SK-N-SH (cell line): ENCODE results near the gene SPP2. TPM values are rescaled to one million over a fixed set of nuclear protein-coding genes. Genes with fewer than 3 reads are reported as not detected.

Experiments used
- CTCF ChIA-PET: fragments of 300-600, 350-600 bp; formaldehyde crosslinking; extraction: SDS; loops from one replicate; lab custom pipeline; 2021; lab: Yijun Ruan, JAX
- POLR2A ChIA-PET: fragments of 350-600 bp; sonication (Branson Sonifier 250); formaldehyde crosslinking; extraction: SDS; loops from one replicate; lab custom pipeline; 2020; ENCODE audit warnings: antibody characterized with exemption, inconsistent platforms; lab: Yijun Ruan, JAX
- DNase-seq: peaks from one replicate; pipeline ENCODE4 v3.0.0; 2012
- H2AFZ ChIP-seq: fragments of 200-600 bp; sonication (generic); 2 replicates; pipeline ENCODE4 v1.8.1; 2016; ENCODE audit warnings: antibody characterized with exemption, mild to moderate bottlenecking, low read depth
- H3F3A ChIP-seq: fragments of 200-600 bp; sonication (generic); replicated peaks from 2 replicates; pipeline ENCODE3; 2016; ENCODE audit warnings: antibody characterized with exemption, mild to moderate bottlenecking; ENCODE audit not compliant: insufficient read depth
- H3K27ac ChIP-seq, 2 experiments: fragments of 200-500 bp in 1 of 2; fragments of 200-600 bp in 1 of 2; sonication (Bioruptor generic) in 1 of 2; sonication (generic), shearing (Covaris generic) in 1 of 2; 2 replicates each; pipeline versions ENCODE4 v1.5.1 to v1.6.1; 2014 to 2016; ENCODE audit warnings: low read depth in 2 of 2, inconsistent platforms in 1 of 2, low read length in 1 of 2, mild to moderate bottlenecking in 1 of 2, mixed read lengths in 1 of 2
- H3K27me3 ChIP-seq: fragments of 200-600 bp; sonication (generic), shearing (Covaris generic); 2 replicates; pipeline ENCODE4 v1.6.1; 2016; ENCODE audit warnings: mixed run types; ENCODE audit not compliant: insufficient read depth
- H3K36me3 ChIP-seq, 2 experiments: fragments of 200-500 bp in 1 of 2; fragments of 200-600 bp in 1 of 2; sonication (Bioruptor generic) in 1 of 2; sonication (generic) in 1 of 2; replicated peaks in 1 of 2; 2 replicates each; pipeline versions ENCODE3 to v1.5.1; 2014 to 2016; ENCODE audit warnings: low read length in 1 of 2, mild to moderate bottlenecking in 1 of 2; ENCODE audit not compliant: insufficient read depth in 2 of 2, control insufficient read depth in 1 of 2
- H3K4me1 ChIP-seq, 2 experiments: fragments of 200-500 bp in 1 of 2; fragments of 200-600 bp in 1 of 2; sonication (Bioruptor generic) in 1 of 2; sonication (generic), shearing (Covaris generic) in 1 of 2; 2 replicates each; pipeline versions ENCODE4 v1.5.1 to v1.6.1; 2014 to 2016; ENCODE audit warnings: low read depth in 1 of 2, low read length in 1 of 2, mixed run types in 1 of 2; ENCODE audit not compliant: insufficient read depth in 2 of 2, control insufficient read depth in 1 of 2
- H3K4me2 ChIP-seq: fragments of 200-600 bp; sonication (generic), shearing (Covaris generic); 2 replicates; pipeline ENCODE4 v1.6.1; 2017; ENCODE audit warnings: mixed run types
- H3K4me3 ChIP-seq, 2 experiments: fragments of 200-500 bp in 1 of 2; fragments of 200-600 bp in 1 of 2; sonication (Bioruptor generic) in 1 of 2; sonication (generic), shearing (Covaris generic) in 1 of 2; 2 replicates each; pipeline versions ENCODE4 v1.5.1 to v1.8.1; 2014 to 2016; ENCODE audit warnings: low read depth in 2 of 2, inconsistent platforms in 1 of 2, low read length in 1 of 2, mild to moderate bottlenecking in 1 of 2, mixed read lengths in 1 of 2, moderate library complexity in 1 of 2
- H3K79me2 ChIP-seq: fragments of 200-600 bp; sonication (generic); 2 replicates; pipeline ENCODE4 v1.8.1; 2017; ENCODE audit warnings: mild to moderate bottlenecking; ENCODE audit not compliant: insufficient read depth
- H3K9ac ChIP-seq: fragments of 200-600 bp; sonication (generic); 2 replicates; pipeline ENCODE4 v1.6.1; 2017; ENCODE audit warnings: mixed run types
- H3K9me2 ChIP-seq: fragments of 200-600 bp; sonication (generic); 2 replicates; pipeline ENCODE4 v1.6.1; 2017; ENCODE audit warnings: mixed run types
- H3K9me3 ChIP-seq: fragments of 200-600 bp; sonication (generic); 2 replicates; pipeline ENCODE4 v1.6.1; 2017; ENCODE audit warnings: mixed run types, mild to moderate bottlenecking, moderate library complexity
- H4K20me1 ChIP-seq: fragments of 200-600 bp; sonication (generic); 2 replicates; pipeline ENCODE4 v1.6.1; 2017; ENCODE audit warnings: mild to moderate bottlenecking, mixed run types; ENCODE audit not compliant: insufficient read depth
- CHD2 ChIP-seq: fragments of 150-350 bp; IDR thresholded peaks from 2 replicates; pipeline ENCODE4 v1.6.1; 2018; ENCODE audit warnings: low read length; ENCODE audit not compliant: partially characterized antibody
- EP300 ChIP-seq, 2 experiments: IDR thresholded peaks; 2 replicates each; pipeline versions ENCODE4 v1.4.0 to v1.6.1; 2012; ENCODE audit warnings: borderline replicate concordance in 1 of 2, low read depth in 1 of 2, low read length in 1 of 2
- FOSL2 ChIP-seq: IDR thresholded peaks from 2 replicates; pipeline ENCODE4 v1.4.0; 2012; ENCODE audit warnings: low read depth, mild to moderate bottlenecking, moderate library complexity, borderline replicate concordance
- MEF2A ChIP-seq: IDR thresholded peaks from 2 replicates; pipeline ENCODE4 v1.4.0; 2012; ENCODE audit warnings: low read depth, borderline replicate concordance
- MXI1 ChIP-seq: IDR thresholded peaks from 2 replicates; pipeline ENCODE4 v1.6.1; 2012; ENCODE audit warnings: mild to moderate bottlenecking, low read depth, low read length, improper control_type of control experiment
- NFIC ChIP-seq: IDR thresholded peaks from 2 replicates; pipeline ENCODE4 v1.4.0; 2012; ENCODE audit warnings: borderline replicate concordance
- NRF1 ChIP-seq: IDR thresholded peaks from 2 replicates; pipeline ENCODE4 v1.6.1; 2012; ENCODE audit warnings: low read depth, mild to moderate bottlenecking, low read length
- POLR2AphosphoS5 ChIP-seq: IDR thresholded peaks from 2 replicates; pipeline ENCODE4 v1.6.1; 2012; ENCODE audit warnings: low read depth, low read length
- RCOR1 ChIP-seq: fragments of 150-350 bp; IDR thresholded peaks from 2 replicates; pipeline ENCODE4 v1.6.1; 2017; ENCODE audit warnings: antibody characterized with exemption, low read length
- RXRA ChIP-seq: IDR thresholded peaks from 2 replicates; pipeline ENCODE4 v1.4.0; 2012; ENCODE audit warnings: low read depth, mild to moderate bottlenecking, borderline replicate concordance
- SIN3A ChIP-seq: IDR thresholded peaks from 2 replicates; pipeline ENCODE4 v1.6.1; 2012; ENCODE audit warnings: low read depth, mild to moderate bottlenecking, low read length, moderate library complexity, borderline replicate concordance
- TAF1 ChIP-seq: IDR thresholded peaks from 2 replicates; pipeline ENCODE4 v1.6.1; 2012; ENCODE audit warnings: low read depth, mild to moderate bottlenecking, low read length, moderate library complexity, borderline replicate concordance
- TEAD4 ChIP-seq: IDR thresholded peaks from 2 replicates; pipeline ENCODE4 v1.4.0; 2012; ENCODE audit warnings: mild to moderate bottlenecking, borderline replicate concordance; ENCODE audit not compliant: insufficient read depth
- USF1 ChIP-seq: IDR thresholded peaks from 2 replicates; pipeline ENCODE4 v1.4.0; 2012; ENCODE audit warnings: low read depth, borderline replicate concordance
- YY1 ChIP-seq: IDR thresholded peaks from 2 replicates; pipeline ENCODE4 v1.4.0; 2012; ENCODE audit warnings: low read depth, mild to moderate bottlenecking
- WGBS: methylation state at CpG from one replicate; pipeline ENCODE4 v1.1.6; 2017; ENCODE audit warnings: low lambda C conversion rate; 5-methylcytosine and 5-hydroxymethylcytosine counted together
- polyA plus RNA-seq, 3 experiments: library from polyadenylated mRNA; depleted of rRNA; stranded (reverse); fragments of >200 nt; gene quantifications; 2 replicates each; pipeline ENCODE4 v1.2.3, GENCODE V29; 2012

The SPP2 gene
- polyA plus RNA-seq, 1 of the 3 experiments (the other 2 are of a cell fraction): 0.30 TPM

GRCh38 chr2:234025891-234026401, 24.6 kb upstream of the SPP2 start:
- Histone ChIP-seq H3K4me3 (no peak overlapping the region), H3K9ac (no peak overlapping the region)

GRCh38 chr2:234026693-234027254, 23.7 kb upstream of the SPP2 start:
- no peak overlapping the region for H3K4me2 ChIP-seq
- no peak overlapping the region; the same call in 1 of the 2 replicates for H2AFZ ChIP-seq
- H3K36me3 ChIP-seq: no peaks in the 10 kb centered on the region
- no peak overlapping the region for H3K9ac ChIP-seq
- no peaks in the 10 kb centered on the region for H3K79me2 ChIP-seq
- no peak overlapping the region for H3K27ac ChIP-seq
- WGBS: 90% methylated on average over 10 of the region's 10 CpGs
- H3K4me3 ChIP-seq: no peak overlapping the region
- peaks cover under 1% of the 10 kb centered on the region for H3F3A ChIP-seq
- DNase-seq: no peak
- no peaks in the 10 kb centered on the region for H3K27me3 ChIP-seq
- TF ChIP-seq USF1: no peak
- no peak for TF ChIP-seq EP300 (IDR thresholded peaks at IDR 0.05; ENCODE audit: borderline replicate concordance in 1 of 2, low read depth in 1 of 2, low read length in 1 of 2)
- no peak for TF ChIP-seq YY1
- no peak for TF ChIP-seq TEAD4
- no peak for TF ChIP-seq CHD2
- TF ChIP-seq SIN3A: no peak
- TF ChIP-seq FOSL2: no peak
- no peak for TF ChIP-seq MEF2A
- TF ChIP-seq TAF1: no peak
- no peak for TF ChIP-seq NFIC
- TF ChIP-seq RCOR1: no peak
- TF ChIP-seq NRF1: no peak
- no peak for TF ChIP-seq MXI1
- no peaks in the 10 kb centered on the region for H3K9me2 ChIP-seq
- H4K20me1 ChIP-seq: no peaks in the 10 kb centered on the region
- CTCF ChIA-PET: no interaction called here
- POLR2A ChIA-PET: no interaction called here
- H3K4me1 ChIP-seq: peaks cover 2 to 5% of the 10 kb centered on the region in 2 experiments; a peak in 2 of 4 replicates
- no peaks in the 10 kb centered on the region for H3K9me3 ChIP-seq

More at GRCh38 chr2:234025891-234026401, 24.6 kb upstream of the SPP2 start:
- WGBS: 71% methylated on average over 5 of the region's 5 CpGs
- Histone ChIP-seq H4K20me1 (no peaks in the 10 kb centered on the region), H3K9me3 (no peaks in the 10 kb centered on the region), H3K27me3 (no peaks in the 10 kb centered on the region), H3K79me2 (no peaks in the 10 kb centered on the region), H3K9me2 (no peaks in the 10 kb centered on the region), H3K4me2 (0 out of 2 replicates have a peak overlapping the region, but pooled peaks have one; percentile 33), H3K4me1 (peaks cover 2 to 5% of the 10 kb centered on the region in 2 experiments; a peak in 2 of 4 replicates), H3K36me3 (no peaks in the 10 kb centered on the region), H2AFZ (no peak overlapping the region), H3K27ac (no peak overlapping the region), H3F3A (no peaks in the 10 kb centered on the region)
- ChIA-PET CTCF (no interaction called here), POLR2A (no interaction called here)
- DNase-seq: no peak
- TF ChIP-seq SIN3A: no peak
- TF ChIP-seq RXRA: peak; percentile 63; the same call in 1 of the 2 replicates
- TF ChIP-seq MXI1: no peak
- TF ChIP-seq TEAD4: no peak
- no peak for TF ChIP-seq POLR2AphosphoS5
